Measurements from ENCODE around the gene SMYD1.

GRCh38 chr2:88022669-88022921 is 45.0 kb upstream of the SMYD1 start:
- TF ChIP-seq BHLHE40 (IDR thresholded peaks at IDR 0.05; ENCODE audit: borderline replicate concordance) (no peak), TARDBP (IDR thresholded peaks at IDR 0.05) (no peak), FOXA1 (IDR thresholded peaks at IDR 0.05) (no peak), SUZ12 (IDR thresholded peaks at IDR 0.05) (no peak), SP1 (IDR thresholded peaks at IDR 0.05) (no peak)
